Stomach smooth muscle (tissue), 2 donors: ENCODE data around the gene ARHGEF4.

Experiments
- H3K27ac ChIP-seq: one replicate; pipeline ENCODE4 v1.7.0; 2013; ENCODE audit warnings: mild to moderate bottlenecking, low read length, inconsistent platforms
- H3K27me3 ChIP-seq, 2 donors: one replicate each; pipeline ENCODE4 v1.7.0; 2013; ENCODE audit warnings: low read length in 2 of 2; ENCODE audit not compliant: insufficient read depth in 2 of 2, control insufficient read depth in 1 of 2
- H3K36me3 ChIP-seq, 2 donors: one replicate each; pipeline ENCODE4 v1.7.0; 2013; ENCODE audit warnings: low read length in 2 of 2; ENCODE audit not compliant: control insufficient read depth in 2 of 2, insufficient read depth in 2 of 2
- H3K4me1 ChIP-seq: one replicate; pipeline ENCODE4 v1.7.0; 2013; ENCODE audit warnings: low read length; ENCODE audit not compliant: control insufficient read depth, insufficient read depth
- H3K4me3 ChIP-seq, 2 donors: one replicate each; pipeline ENCODE4 v1.7.0; 2013; ENCODE audit warnings: low read length in 2 of 2
- H3K9ac ChIP-seq, 2 donors: one replicate each; pipeline ENCODE4 v1.7.0; 2013; ENCODE audit warnings: low read length in 2 of 2, mild to moderate bottlenecking in 1 of 2
- H3K9me3 ChIP-seq, 2 donors: one replicate each; pipeline ENCODE4 v1.7.0; 2013; ENCODE audit warnings: low read length in 2 of 2; ENCODE audit not compliant: control insufficient read depth in 2 of 2
- donor health status: healthy.
- donor health status: Pancreatic carcinoma.

Gene ARHGEF4

DNA sequence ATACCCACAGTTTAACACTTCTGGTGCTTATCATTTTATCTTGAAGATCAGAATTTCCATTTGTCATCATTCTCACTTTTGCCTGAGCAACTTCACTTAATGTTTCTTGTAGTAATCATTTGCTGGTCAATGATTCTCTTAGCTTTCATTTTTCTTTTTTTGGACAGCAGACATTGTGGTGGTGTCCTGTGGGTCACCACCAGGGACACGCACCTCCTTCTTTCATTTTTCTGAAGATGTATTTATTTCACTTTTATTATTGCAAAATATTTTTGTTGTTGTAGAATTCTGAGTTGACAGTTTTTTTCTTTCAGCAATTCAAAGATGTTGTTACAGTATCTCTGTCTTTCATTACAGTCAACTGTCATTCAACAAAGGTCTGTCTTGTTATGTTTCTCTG is 172.3 kb downstream of the ARHGEF4 start:
- Histone ChIP-seq H3K27ac (no peak overlapping the region), H3K9me3 (no peaks in the 10 kb centered on the region), H3K4me1 (no peaks in the 10 kb centered on the region), H3K9ac (no peak overlapping the region), H3K36me3 (no peaks in the 10 kb centered on the region), H3K4me3 (no peak overlapping the region), H3K27me3 (peaks cover 3 to 8% of the 10 kb centered on the region in 2 donors)

- Histone ChIP-seq H3K27ac (no peak overlapping the region), H3K9me3 (no peaks in the 10 kb centered on the region), H3K36me3 (no peaks in the 10 kb centered on the region), H3K4me3 (no peak overlapping the region), H3K9ac (no peak overlapping the region), H3K4me1 (no peaks in the 10 kb centered on the region), H3K27me3 (peaks cover 2 to 5% of the 10 kb centered on the region in 2 donors)
Measured at GRCh38 chr2:131009713-131010475, 173.2 kb downstream of the ARHGEF4 start.

GRCh38 chr2:131010566-131010965 is 173.9 kb downstream of the ARHGEF4 start:
- no peaks in the 10 kb centered on the region for H3K9me3 ChIP-seq
- H3K27ac ChIP-seq, result no peak overlapping the region
- H3K9ac ChIP-seq, result no peak overlapping the region
- H3K36me3 ChIP-seq, result no peaks in the 10 kb centered on the region
- peaks cover 0 to 5% of the 10 kb centered on the region in 2 donors for H3K27me3 ChIP-seq
- H3K4me3 ChIP-seq, result no peak overlapping the region
- H3K4me1 ChIP-seq, result no peaks in the 10 kb centered on the region

GRCh38 chr2:131011486-131011885 is 174.8 kb downstream of the ARHGEF4 start:
- H3K4me1 ChIP-seq, result no peaks in the 10 kb centered on the region
- no peaks in the 10 kb centered on the region for H3K9me3 ChIP-seq
- H3K27me3 ChIP-seq, result peaks cover 0 to 4% of the 10 kb centered on the region in 2 donors
- no peaks in the 10 kb centered on the region for H3K36me3 ChIP-seq
- H3K9ac ChIP-seq, result no peak overlapping the region
- H3K4me3 ChIP-seq, result no peak overlapping the region
- H3K27ac ChIP-seq, result no peak overlapping the region

DNA sequence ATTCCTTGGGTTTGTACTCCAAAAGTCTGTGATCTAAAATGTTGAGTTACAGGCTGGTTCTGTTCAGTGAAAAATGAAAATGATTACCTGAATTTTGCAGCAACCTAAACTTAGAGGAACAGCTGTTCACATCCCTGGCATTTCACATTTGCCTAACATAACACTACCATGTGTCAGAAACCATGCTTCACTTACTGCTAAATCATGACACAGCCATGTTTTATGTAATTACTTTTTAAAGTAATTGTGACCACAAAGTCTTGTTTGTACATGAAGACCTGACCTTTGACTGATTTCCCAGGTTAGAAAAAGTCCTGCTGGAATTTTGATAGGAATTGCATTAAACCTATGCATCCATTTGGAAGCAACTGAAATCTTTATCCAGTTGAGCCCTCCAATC is 177.4 kb downstream of the ARHGEF4 start:
- Histone ChIP-seq H3K9me3 (no peaks in the 10 kb centered on the region), H3K9ac (no peak overlapping the region), H3K27me3 (peaks cover 0 to 4% of the 10 kb centered on the region in 2 donors), H3K4me1 (no peaks in the 10 kb centered on the region), H3K27ac (no peak overlapping the region), H3K36me3 (no peaks in the 10 kb centered on the region), H3K4me3 (no peak overlapping the region)

GRCh38 chr2:131015764-131016163 is 179.1 kb downstream of the ARHGEF4 start:
- Histone ChIP-seq H3K27me3 (peaks cover 0 to 4% of the 10 kb centered on the region in 2 donors), H3K36me3 (no peaks in the 10 kb centered on the region), H3K4me1 (no peaks in the 10 kb centered on the region), H3K9me3 (no peaks in the 10 kb centered on the region), H3K9ac (no peak overlapping the region), H3K4me3 (no peak overlapping the region), H3K27ac (no peak overlapping the region)

GRCh38 chr2:131016826-131017741 is 180.4 kb downstream of the ARHGEF4 start:
- peaks cover 0 to 2% of the 10 kb centered on the region in 2 donors for H3K27me3 ChIP-seq
- no peak overlapping the region for H3K4me3 ChIP-seq
- no peaks in the 10 kb centered on the region for H3K4me1 ChIP-seq
- no peak overlapping the region for H3K27ac ChIP-seq
- no peaks in the 10 kb centered on the region for H3K9me3 ChIP-seq
- H3K36me3 ChIP-seq, result no peaks in the 10 kb centered on the region
- H3K9ac ChIP-seq, result no peak overlapping the region

DNA sequence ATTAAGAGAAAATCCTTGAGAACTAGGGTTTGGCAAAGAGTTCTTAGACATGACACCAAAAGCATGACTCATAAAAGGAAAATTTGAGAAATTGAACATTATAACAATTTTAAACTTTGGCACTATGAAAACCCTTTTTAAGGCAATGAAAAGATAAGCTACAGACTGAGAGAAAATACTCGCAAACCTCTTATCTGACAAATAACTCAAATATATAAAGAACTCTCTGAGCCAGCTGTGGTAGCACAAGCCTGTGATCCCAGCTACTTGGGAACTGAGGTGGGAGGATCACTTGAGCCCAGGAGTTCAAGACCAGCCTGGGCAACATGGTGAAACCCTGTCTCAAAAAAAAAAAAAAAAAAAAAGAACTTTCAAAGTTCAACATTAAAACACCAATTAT is 186.0 kb downstream of the ARHGEF4 start:
- H3K9me3 ChIP-seq, result peaks cover 0 to 4% of the 10 kb centered on the region in 2 donors
- H3K27ac ChIP-seq, result no peak overlapping the region
- H3K9ac ChIP-seq, result no peak overlapping the region
- H3K36me3 ChIP-seq, result no peaks in the 10 kb centered on the region
- no peak overlapping the region for H3K4me3 ChIP-seq
- no peaks in the 10 kb centered on the region for H3K4me1 ChIP-seq
- peaks cover 0 to 4% of the 10 kb centered on the region in 2 donors for H3K27me3 ChIP-seq

- no peak overlapping the region for H3K9ac ChIP-seq
- no peaks in the 10 kb centered on the region for H3K36me3 ChIP-seq
- H3K9me3 ChIP-seq, result peaks cover 0 to 11% of the 10 kb centered on the region in 2 donors
- H3K27me3 ChIP-seq, result peaks cover 0 to 4% of the 10 kb centered on the region in 2 donors
- H3K4me3 ChIP-seq, result no peak overlapping the region
- no peak overlapping the region for H3K27ac ChIP-seq
- no peaks in the 10 kb centered on the region for H3K4me1 ChIP-seq
Measured at GRCh38 chr2:131023758-131024157, 187.0 kb downstream of the ARHGEF4 start.

DNA sequence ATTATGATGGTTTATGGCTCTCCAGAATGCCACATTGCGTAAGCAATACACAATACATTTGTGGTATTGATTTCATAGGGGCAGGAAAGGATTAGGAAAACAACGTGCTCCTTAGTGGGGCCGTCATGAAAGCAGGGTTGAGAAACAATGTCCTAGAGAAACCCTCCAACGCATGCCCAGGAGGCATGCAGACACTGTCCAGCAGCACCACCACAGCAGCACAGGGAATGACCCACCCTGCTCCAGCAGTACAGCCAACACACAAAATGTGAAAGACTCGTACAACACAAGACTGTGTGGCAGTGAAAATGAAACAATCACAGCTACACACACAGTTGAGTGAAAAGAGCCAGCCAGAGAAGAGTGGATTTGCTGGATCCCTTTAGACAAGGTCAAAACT is 190.2 kb downstream of the ARHGEF4 start:
- Histone ChIP-seq H3K27ac (no peak overlapping the region), H3K36me3 (no peaks in the 10 kb centered on the region), H3K9me3 (peaks cover 0 to 11% of the 10 kb centered on the region in 2 donors), H3K9ac (no peak overlapping the region), H3K4me1 (no peaks in the 10 kb centered on the region), H3K27me3 (peaks cover 0 to 4% of the 10 kb centered on the region in 2 donors), H3K4me3 (no peak overlapping the region)
